HEK293 (cell line): ENCODE measurements around the gene EVI5.

Source experiments
- CTCF ChIA-PET: fragments of 350-600 bp; formaldehyde crosslinking; extraction: SDS; loops from one replicate; lab custom pipeline; 2021; ENCODE audit warnings: antibody characterized with exemption; lab: Yijun Ruan, JAX
- POLR2A ChIA-PET: fragments of 300-600 bp; formaldehyde crosslinking; extraction: SDS; loops from one replicate; lab custom pipeline; 2020; ENCODE audit warnings: antibody characterized with exemption, inconsistent platforms; lab: Yijun Ruan, JAX
- H3K27ac ChIP-seq: fragments of 200-500 bp; sonication (Bioruptor generic); 2 replicates; pipeline ENCODE4 v1.5.1; 2014; ENCODE audit warnings: low read depth, low read length, control low read depth, inconsistent platforms; ENCODE audit errors: extremely low read depth
- H3K36me3 ChIP-seq, 2 experiments: fragments of 200-500 bp in 1 of 2; sonication (Bioruptor generic) in 1 of 2; 1 replicate in 1 of 2; 2 replicates in 1 of 2; pipeline ENCODE4 v1.5.1; 2014 to 2017; ENCODE audit warnings: inconsistent platforms in 2 of 2, low read length in 2 of 2; ENCODE audit not compliant: control insufficient read depth in 2 of 2, insufficient read depth in 1 of 2
- H3K4me1 ChIP-seq: fragments of 200-500 bp; sonication (Bioruptor generic); 2 replicates; pipeline ENCODE4 v1.5.1; 2014; ENCODE audit warnings: mild to moderate bottlenecking, low read length, inconsistent platforms; ENCODE audit not compliant: control insufficient read depth, insufficient read depth
- H3K4me3 ChIP-seq: 2 replicates; pipeline ENCODE4 v1.5.1; 2011; ENCODE audit warnings: low read depth, mild to moderate bottlenecking, control low read depth, low read length, moderate library complexity
- H3K9me3 ChIP-seq: fragments of 200-500 bp; sonication (Bioruptor generic); 2 replicates; pipeline ENCODE4 v1.5.1; 2014; ENCODE audit warnings: low read depth, low read length, inconsistent platforms; ENCODE audit not compliant: control insufficient read depth, insufficient read depth
- GLIS1 ChIP-seq: fragments of 450-650 bp; formaldehyde crosslinking; IDR thresholded peaks from 2 replicates; pipeline ENCODE4 v1.5.1; 2016; ENCODE audit warnings: missing biosample characterization, missing genetic modification characterization
- TCF7L2 ChIP-seq: IDR thresholded peaks from 2 replicates; pipeline ENCODE4 v1.6.1; 2011; ENCODE audit warnings: low read depth, mild to moderate bottlenecking, inconsistent platforms, low read length, moderate library complexity, borderline replicate concordance
- ZBTB8A ChIP-seq: fragments of 450-650 bp; formaldehyde crosslinking; IDR thresholded peaks from 2 replicates; pipeline ENCODE4 v1.5.1; 2016; ENCODE audit warnings: missing biosample characterization, missing genetic modification characterization
- ZIC2 ChIP-seq: fragments of 450-650 bp; formaldehyde crosslinking; IDR thresholded peaks from 2 replicates; pipeline ENCODE4 v1.5.1; 2016; ENCODE audit warnings: missing biosample characterization, missing genetic modification characterization
- ZNF211 ChIP-seq: fragments of 450-650 bp; formaldehyde crosslinking; IDR thresholded peaks from 2 replicates; pipeline ENCODE4 v1.5.1; 2016; ENCODE audit warnings: low read depth, missing biosample characterization, missing genetic modification characterization
- ZNF561 ChIP-seq: fragments of 450-650 bp; IDR thresholded peaks from 2 replicates; pipeline ENCODE4 v1.5.1; 2018; ENCODE audit warnings: missing biosample characterization, missing genetic modification characterization, borderline replicate concordance
- ZNF707 ChIP-seq: fragments of 450-650 bp; formaldehyde crosslinking; IDR thresholded peaks from 2 replicates; pipeline ENCODE4 v1.5.1; 2016; ENCODE audit warnings: missing biosample characterization, missing genetic modification characterization
- ZNF776 ChIP-seq: fragments of 450-650 bp; formaldehyde crosslinking; IDR thresholded peaks from 2 replicates; pipeline ENCODE4 v1.5.0; 2017; ENCODE audit warnings: missing biosample characterization, missing genetic modification characterization, borderline replicate concordance
- TF ChIP-seq, protein P1 (sequence below): fragments of 450-650 bp; formaldehyde crosslinking; IDR thresholded peaks from 2 replicates; pipeline ENCODE4 v1.5.1; 2016; ENCODE audit warnings: missing biosample characterization, missing genetic modification characterization, borderline replicate concordance
- TF ChIP-seq, protein P2 (sequence below): fragments of 450-650 bp; formaldehyde crosslinking; IDR thresholded peaks from 2 replicates; pipeline ENCODE4 v1.5.1; 2016; ENCODE audit warnings: missing biosample characterization, missing genetic modification characterization
- TF ChIP-seq, protein P3 (sequence below): fragments of 450-650 bp; formaldehyde crosslinking; conservative IDR thresholded peaks from 2 replicates; pipeline ENCODE4 v1.5.1; 2016; ENCODE audit warnings: low read depth, missing biosample characterization, missing genetic modification characterization

The EVI5 gene

DNA sequence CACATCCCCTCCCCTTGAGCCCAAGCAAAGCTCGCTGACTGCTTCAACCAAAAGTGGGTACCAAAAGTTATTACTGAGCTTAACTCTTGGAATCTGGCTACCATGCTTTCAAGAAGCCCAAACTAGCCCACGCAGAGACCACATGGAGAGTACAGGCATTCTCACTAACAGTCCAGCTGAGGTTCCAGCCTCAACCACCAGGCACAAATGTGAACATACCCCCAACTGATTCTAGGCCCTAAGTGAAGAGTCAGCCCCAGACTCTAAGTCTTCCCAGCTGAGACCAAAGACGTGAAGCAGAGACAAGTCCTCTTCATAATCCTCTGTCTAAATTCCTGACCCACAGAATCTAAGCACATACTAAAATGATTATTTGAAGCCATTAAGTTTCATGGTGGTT, 36.8 kb downstream of the EVI5 start:
- no peak overlapping the region for H3K27ac ChIP-seq
- H3K36me3 ChIP-seq = peaks cover 4% of the 10 kb centered on the region in 2 experiments; a peak in 2 of 3 replicates
- ChIA-PET POLR2A (interaction anchor here (0.7 to 1.9 kb wide), 2 partner anchors 84 to 930 kb away, joined by 3 to 15 read pairs; partner anchors contain the start of gene RPL5), CTCF (interaction anchor here (0.6 to 4.2 kb wide), 14 partner anchors 10 to 724 kb away, joined by 3 to 32 read pairs (median 6); partner anchors contain the start of genes EVI5 and RPL5)
- TF ChIP-seq ZIC2 (tag by site-specific recombination) = peak; percentile 15; the same call in 1 of the 2 replicates
- TF ChIP-seq GLIS1 (tag by site-specific recombination) = peak; percentile 10; the same call in 1 of the 2 replicates
- TF ChIP-seq, protein P1, sequence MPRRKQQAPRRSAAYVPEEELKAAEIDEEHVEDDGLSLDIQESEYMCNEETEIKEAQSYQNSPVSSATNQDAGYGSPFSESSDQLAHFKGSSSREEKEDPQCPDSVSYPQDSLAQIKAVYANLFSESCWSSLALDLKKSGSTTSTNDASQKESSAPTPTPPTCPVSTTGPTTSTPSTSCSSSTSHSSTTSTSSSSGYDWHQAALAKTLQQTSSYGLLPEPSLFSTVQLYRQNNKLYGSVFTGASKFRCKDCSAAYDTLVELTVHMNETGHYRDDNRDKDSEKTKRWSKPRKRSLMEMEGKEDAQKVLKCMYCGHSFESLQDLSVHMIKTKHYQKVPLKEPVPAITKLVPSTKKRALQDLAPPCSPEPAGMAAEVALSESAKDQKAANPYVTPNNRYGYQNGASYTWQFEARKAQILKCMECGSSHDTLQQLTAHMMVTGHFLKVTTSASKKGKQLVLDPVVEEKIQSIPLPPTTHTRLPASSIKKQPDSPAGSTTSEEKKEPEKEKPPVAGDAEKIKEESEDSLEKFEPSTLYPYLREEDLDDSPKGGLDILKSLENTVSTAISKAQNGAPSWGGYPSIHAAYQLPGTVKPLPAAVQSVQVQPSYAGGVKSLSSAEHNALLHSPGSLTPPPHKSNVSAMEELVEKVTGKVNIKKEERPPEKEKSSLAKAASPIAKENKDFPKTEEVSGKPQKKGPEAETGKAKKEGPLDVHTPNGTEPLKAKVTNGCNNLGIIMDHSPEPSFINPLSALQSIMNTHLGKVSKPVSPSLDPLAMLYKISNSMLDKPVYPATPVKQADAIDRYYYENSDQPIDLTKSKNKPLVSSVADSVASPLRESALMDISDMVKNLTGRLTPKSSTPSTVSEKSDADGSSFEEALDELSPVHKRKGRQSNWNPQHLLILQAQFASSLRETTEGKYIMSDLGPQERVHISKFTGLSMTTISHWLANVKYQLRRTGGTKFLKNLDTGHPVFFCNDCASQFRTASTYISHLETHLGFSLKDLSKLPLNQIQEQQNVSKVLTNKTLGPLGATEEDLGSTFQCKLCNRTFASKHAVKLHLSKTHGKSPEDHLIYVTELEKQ (tag by site-specific recombination) = no peak
- no peak overlapping the region for H3K4me3 ChIP-seq
- peaks cover 2% of the 10 kb centered on the region for H3K4me1 ChIP-seq
- H3K9me3 ChIP-seq = no peaks in the 10 kb centered on the region

DNA sequence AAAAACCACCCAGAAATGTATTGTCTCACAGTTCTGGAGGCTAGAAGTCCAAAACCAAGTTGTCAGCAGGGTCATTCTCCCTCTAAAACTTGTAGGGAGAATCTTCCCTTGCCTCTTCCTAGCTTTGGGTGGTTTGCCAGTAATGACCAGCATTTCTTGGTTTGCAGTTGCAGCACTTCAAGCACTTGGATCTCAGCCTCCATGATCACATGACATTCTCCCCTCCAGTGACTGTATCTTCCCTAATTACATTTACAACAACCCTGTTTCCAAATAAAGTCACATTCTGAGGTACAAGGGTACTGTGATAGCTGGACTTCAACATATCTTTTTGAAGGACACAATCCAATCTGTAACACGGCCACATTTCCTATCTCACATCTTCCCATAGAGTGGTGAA, 37.2 kb downstream of the EVI5 start:
- Histone ChIP-seq H3K4me3 (no peak overlapping the region), H3K9me3 (no peaks in the 10 kb centered on the region), H3K4me1 (no peaks in the 10 kb centered on the region; the same call in 1 of the 2 replicates), H3K36me3 (peaks cover 4% of the 10 kb centered on the region in 2 experiments; a peak in 2 of 3 replicates), H3K27ac (no peak overlapping the region)
- POLR2A ChIA-PET = interaction anchor here (0.7 to 1.9 kb wide), 2 partner anchors 84 to 929 kb away, joined by 3 to 15 read pairs; partner anchors contain the start of gene RPL5
- CTCF ChIA-PET = interaction anchor here (0.6 to 4.2 kb wide), 11 partner anchors 10 to 724 kb away, joined by 3 to 32 read pairs (median 5); partner anchors contain the start of genes EVI5 and RPL5
- TF ChIP-seq ZNF707 (tag by site-specific recombination) (no peak), ZNF561 (tag by site-specific recombination) (no peak), ZBTB8A (no peak), TCF7L2 (no peak), ZNF211 (tag by site-specific recombination) (no peak), ZIC2 (tag by site-specific recombination) (no peak), ZNF776 (tag by site-specific recombination) (no peak)
- TF ChIP-seq, protein P2, sequence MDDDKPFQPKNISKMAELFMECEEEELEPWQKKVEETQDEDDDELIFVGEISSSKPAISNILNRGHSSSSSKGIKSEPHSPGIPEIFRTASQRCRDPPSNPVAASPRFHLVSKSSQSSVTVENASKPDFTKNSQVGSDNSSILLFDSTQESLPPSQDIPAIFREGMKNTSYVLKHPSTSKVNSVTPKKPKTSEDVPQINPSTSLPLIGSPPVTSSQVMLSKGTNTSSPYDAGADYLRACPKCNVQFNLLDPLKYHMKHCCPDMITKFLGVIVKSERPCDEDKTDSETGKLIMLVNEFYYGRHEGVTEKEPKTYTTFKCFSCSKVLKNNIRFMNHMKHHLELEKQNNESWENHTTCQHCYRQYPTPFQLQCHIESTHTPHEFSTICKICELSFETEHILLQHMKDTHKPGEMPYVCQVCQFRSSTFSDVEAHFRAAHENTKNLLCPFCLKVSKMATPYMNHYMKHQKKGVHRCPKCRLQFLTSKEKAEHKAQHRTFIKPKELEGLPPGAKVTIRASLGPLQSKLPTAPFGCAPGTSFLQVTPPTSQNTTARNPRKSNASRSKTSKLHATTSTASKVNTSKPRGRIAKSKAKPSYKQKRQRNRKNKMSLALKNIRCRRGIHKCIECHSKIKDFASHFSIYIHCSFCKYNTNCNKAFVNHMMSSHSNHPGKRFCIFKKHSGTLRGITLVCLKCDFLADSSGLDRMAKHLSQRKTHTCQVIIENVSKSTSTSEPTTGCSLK = no peak
- TF ChIP-seq, protein P3, sequence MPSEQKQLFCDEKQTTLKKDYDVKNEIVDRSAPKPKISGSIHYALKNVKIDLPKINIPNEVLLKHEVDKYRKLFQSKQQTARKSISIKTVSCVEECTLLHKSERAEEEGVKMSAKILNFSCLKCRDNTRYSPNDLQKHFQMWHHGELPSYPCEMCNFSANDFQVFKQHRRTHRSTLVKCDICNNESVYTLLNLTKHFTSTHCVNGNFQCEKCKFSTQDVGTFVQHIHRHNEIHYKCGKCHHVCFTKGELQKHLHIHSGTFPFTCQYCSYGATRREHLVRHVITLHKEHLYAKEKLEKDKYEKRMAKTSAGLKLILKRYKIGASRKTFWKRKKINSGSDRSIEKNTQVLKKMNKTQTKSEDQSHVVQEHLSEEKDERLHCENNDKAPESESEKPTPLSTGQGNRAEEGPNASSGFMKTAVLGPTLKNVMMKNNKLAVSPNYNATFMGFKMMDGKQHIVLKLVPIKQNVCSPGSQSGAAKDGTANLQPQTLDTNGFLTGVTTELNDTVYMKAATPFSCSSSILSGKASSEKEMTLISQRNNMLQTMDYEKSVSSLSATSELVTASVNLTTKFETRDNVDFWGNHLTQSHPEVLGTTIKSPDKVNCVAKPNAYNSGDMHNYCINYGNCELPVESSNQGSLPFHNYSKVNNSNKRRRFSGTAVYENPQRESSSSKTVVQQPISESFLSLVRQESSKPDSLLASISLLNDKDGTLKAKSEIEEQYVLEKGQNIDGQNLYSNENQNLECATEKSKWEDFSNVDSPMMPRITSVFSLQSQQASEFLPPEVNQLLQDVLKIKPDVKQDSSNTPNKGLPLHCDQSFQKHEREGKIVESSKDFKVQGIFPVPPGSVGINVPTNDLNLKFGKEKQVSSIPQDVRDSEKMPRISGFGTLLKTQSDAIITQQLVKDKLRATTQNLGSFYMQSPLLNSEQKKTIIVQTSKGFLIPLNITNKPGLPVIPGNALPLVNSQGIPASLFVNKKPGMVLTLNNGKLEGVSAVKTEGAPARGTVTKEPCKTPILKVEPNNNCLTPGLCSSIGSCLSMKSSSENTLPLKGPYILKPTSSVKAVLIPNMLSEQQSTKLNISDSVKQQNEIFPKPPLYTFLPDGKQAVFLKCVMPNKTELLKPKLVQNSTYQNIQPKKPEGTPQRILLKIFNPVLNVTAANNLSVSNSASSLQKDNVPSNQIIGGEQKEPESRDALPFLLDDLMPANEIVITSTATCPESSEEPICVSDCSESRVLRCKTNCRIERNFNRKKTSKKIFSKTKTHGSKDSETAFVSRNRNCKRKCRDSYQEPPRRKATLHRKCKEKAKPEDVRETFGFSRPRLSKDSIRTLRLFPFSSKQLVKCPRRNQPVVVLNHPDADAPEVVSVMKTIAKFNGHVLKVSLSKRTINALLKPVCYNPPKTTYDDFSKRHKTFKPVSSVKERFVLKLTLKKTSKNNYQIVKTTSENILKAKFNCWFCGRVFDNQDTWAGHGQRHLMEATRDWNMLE (tag by site-specific recombination) = no peak
